GM23338 (cell line): Measurements from ENCODE around the gene MTHFSD. TPM values are rescaled to one million over a fixed set of nuclear protein-coding genes. Genes with fewer than 3 reads are reported as not detected.

Experiments used
- ATAC-seq: fragments of 200-7000 bp; cut with Tn5 transposase; 3 replicates; pipeline ENCODE4 v1.9.1; 2020
- DNase-seq: peaks from one replicate; pipeline ENCODE4 v3.0.0-alpha.2; 2015; ENCODE audit warnings: low spot score
- H2AFZ ChIP-seq: fragments of 200-600 bp; sonication (generic); 2 replicates; pipeline ENCODE4 v1.8.0; 2016; ENCODE audit warnings: antibody characterized with exemption, mild to moderate bottlenecking, moderate library complexity
- H3F3A ChIP-seq: fragments of 200-600 bp; sonication (generic); replicated peaks from 2 replicates; pipeline ENCODE4 v1.8.0; 2017; ENCODE audit warnings: antibody characterized with exemption, mixed run types, low read depth
- H3K27ac ChIP-seq: fragments of 200-600 bp; sonication (generic); 2 replicates; pipeline ENCODE4 v1.6.1; 2016; ENCODE audit warnings: low read depth
- H3K27me3 ChIP-seq: fragments of 200-600 bp; sonication (generic); 2 replicates; pipeline ENCODE4 v1.8.0; 2016; ENCODE audit warnings: mild to moderate bottlenecking, mixed run types, moderate library complexity; ENCODE audit not compliant: insufficient read depth
- H3K36me3 ChIP-seq: fragments of 200-600 bp; sonication (generic); 2 replicates; pipeline ENCODE4 v1.8.0; 2016; ENCODE audit warnings: mild to moderate bottlenecking; ENCODE audit not compliant: insufficient read depth
- H3K4me1 ChIP-seq: fragments of 200-600 bp; sonication (generic); 2 replicates; pipeline ENCODE4 v1.8.0; 2016; ENCODE audit warnings: mild to moderate bottlenecking, moderate library complexity; ENCODE audit not compliant: insufficient read depth
- H3K4me2 ChIP-seq: fragments of 200-600 bp; sonication (generic); 2 replicates; pipeline ENCODE4 v1.7.1; 2017; ENCODE audit warnings: mixed run types
- H3K4me3 ChIP-seq: fragments of 200-600 bp; sonication (generic); 2 replicates; pipeline ENCODE4 v1.6.1; 2016; ENCODE audit warnings: mixed run types
- H3K79me2 ChIP-seq: fragments of 200-600 bp; sonication (generic); replicated peaks from 2 replicates; pipeline ENCODE4 v1.8.0; 2017; ENCODE audit warnings: mild to moderate bottlenecking; ENCODE audit not compliant: insufficient read depth
- H3K9me2 ChIP-seq: fragments of 200-600 bp; sonication (generic); 2 replicates; pipeline ENCODE4 v1.8.0; 2017; ENCODE audit not compliant: insufficient read depth
- H4K20me1 ChIP-seq: fragments of 200-600 bp; sonication (generic); replicated peaks from 2 replicates; pipeline ENCODE4 v1.8.0; 2017; ENCODE audit warnings: mild to moderate bottlenecking; ENCODE audit not compliant: insufficient read depth
- H3K27ac Mint-ChIP-seq: 2 replicates; pipeline ENCODE4 v1.8.0; 2020; ENCODE audit warnings: inconsistent platforms, mild to moderate bottlenecking, moderate library complexity, mixed read lengths
- H3K27me3 Mint-ChIP-seq: 3 replicates; pipeline ENCODE4 v1.8.0; 2022; ENCODE audit warnings: low read depth, mild to moderate bottlenecking, moderate library complexity, mixed read lengths, inconsistent platforms; ENCODE audit not compliant: insufficient read depth, poor library complexity
- H3K36me3 Mint-ChIP-seq: 3 replicates; pipeline ENCODE4 v1.8.0; 2021; ENCODE audit warnings: low read depth, mild to moderate bottlenecking, inconsistent platforms, moderate library complexity, mixed read lengths
- H3K4me1 Mint-ChIP-seq: 3 replicates; pipeline ENCODE4 v1.8.0; 2020; ENCODE audit warnings: mild to moderate bottlenecking, inconsistent platforms, mixed read lengths
- H3K4me3 Mint-ChIP-seq: 3 replicates; pipeline ENCODE4 v1.8.0; 2021; ENCODE audit warnings: moderate library complexity, mild to moderate bottlenecking, inconsistent platforms, mixed read lengths
- H3K9me3 Mint-ChIP-seq: 3 replicates; pipeline ENCODE4 v1.8.0; 2020; ENCODE audit warnings: moderate library complexity, mild to moderate bottlenecking, inconsistent platforms, mixed read lengths
- CREB1 ChIP-seq: fragments of 250-450 bp; sonication (Bioruptor Pico); IDR thresholded peaks from 2 replicates; pipeline ENCODE4 v1.5.0; 2020; ENCODE audit warnings: low read depth, mild to moderate bottlenecking, moderate library complexity
- CTCF ChIP-seq, 2 experiments: fragments of 200-600 bp in 1 of 2; sonication (generic) in 1 of 2; conservative IDR thresholded peaks; 2 replicates each; pipeline versions ENCODE4 v1.5.1 to v1.6.1; 2016 to 2017; ENCODE audit warnings: antibody characterized with exemption in 2 of 2, low read depth in 2 of 2, mild to moderate bottlenecking in 2 of 2, moderate library complexity in 1 of 2
- ETS1 ChIP-seq: IDR thresholded peaks from 2 replicates; pipeline ENCODE4 v1.6.1; 2016; ENCODE audit warnings: antibody characterized with exemption
- EZH2 ChIP-seq: fragments of 200-600 bp; sonication (generic); IDR thresholded peaks from one replicate; pipeline ENCODE4 v1.8.0; 2017; ENCODE audit warnings: antibody characterized with exemption, mild to moderate bottlenecking, low read depth; ENCODE audit not compliant: unreplicated experiment
- EZH2phosphoT487 ChIP-seq: fragments of 200-600 bp; sonication (generic); IDR thresholded peaks from one replicate; pipeline ENCODE4 v1.8.1; 2018; ENCODE audit warnings: antibody characterized with exemption; ENCODE audit not compliant: unreplicated experiment
- JUNB ChIP-seq: IDR thresholded peaks from one replicate; pipeline ENCODE4 v1.6.1; 2016; ENCODE audit warnings: antibody characterized with exemption; ENCODE audit not compliant: unreplicated experiment
- NANOG ChIP-seq: IDR thresholded peaks from 2 replicates; pipeline ENCODE4 v1.6.1; 2016; ENCODE audit warnings: antibody characterized with exemption, borderline replicate concordance
- POLR2AphosphoS5 ChIP-seq: IDR thresholded peaks from 2 replicates; pipeline ENCODE4 v1.6.1; 2016; ENCODE audit warnings: antibody characterized with exemption, low read depth
- REST ChIP-seq: IDR thresholded peaks from one replicate; pipeline ENCODE4 v1.6.1; 2018; ENCODE audit warnings: antibody characterized with exemption; ENCODE audit not compliant: unreplicated experiment
- STAT1 ChIP-seq: IDR thresholded peaks from one replicate; pipeline ENCODE4 v1.6.1; 2016; ENCODE audit warnings: antibody characterized with exemption; ENCODE audit not compliant: unreplicated experiment
- ZNF114 ChIP-seq: fragments of 250-450 bp; sonication (Bioruptor Pico); IDR thresholded peaks from 2 replicates; pipeline ENCODE4 v1.5.0; 2020; ENCODE audit warnings: mild to moderate bottlenecking, moderate library complexity
- ZNF331 ChIP-seq: fragments of 250-450 bp; sonication (Bioruptor Pico); IDR thresholded peaks from 2 replicates; pipeline ENCODE4 v1.5.0; 2020; ENCODE audit warnings: low read depth, mild to moderate bottlenecking, moderate library complexity
- ZNF462 ChIP-seq: fragments of 250-450 bp; sonication (Bioruptor Pico); IDR thresholded peaks from 2 replicates; pipeline ENCODE4 v1.5.0; 2020; ENCODE audit warnings: mild to moderate bottlenecking, moderate library complexity
- polyA plus RNA-seq: library from polyadenylated mRNA; unstranded; fragments of >200 nt; fragmentation: Nextera tagmentation; extraction: Ambion mirVana; gene quantifications from 2 replicates; pipeline ENCODE4 v1.2.1, GENCODE V29; 2016
- total RNA-seq: library from RNA; depleted of rRNA; stranded (reverse); fragments of >200 nt; shearing (Covaris generic); gene quantifications from 2 replicates; pipeline ENCODE4 v1.2.3, GENCODE V29; 2014

Gene MTHFSD
- total and polyA plus RNA-seq, 2 experiments from 2014 or later, result 7.2 to 8.1 TPM

GRCh38 chr16:86558355-86559193, 3.5 kb upstream of the MTHFSD start:
- Histone ChIP-seq H3K27me3 (peaks cover 13% of the 10 kb centered on the region), H3K9me2 (peaks cover 2% of the 10 kb centered on the region; the same call in 1 of the 2 replicates), H3K4me2 (no peak overlapping the region), H4K20me1 (no peaks in the 10 kb centered on the region), H3K27ac (no peak overlapping the region), H3K4me1 (no peaks in the 10 kb centered on the region), H3K36me3 (no peaks in the 10 kb centered on the region), H3F3A (no peaks in the 10 kb centered on the region), H3K79me2 (no peaks in the 10 kb centered on the region), H3K4me3 (no peak overlapping the region), H2AFZ (peak overlapping the region; percentile 56; the same call in 1 of the 2 replicates)
- TF ChIP-seq CTCF (conservative IDR thresholded peaks at IDR 0.05; ENCODE audit: low read depth in 2 of 2) (no peak), NANOG (no peak), EZH2phosphoT487 (no peak), EZH2 (no peak), STAT1 (no peak), ETS1 (no peak), ZNF462 (CRISPR knock-in tag) (no peak), JUNB (no peak), REST (no peak), POLR2AphosphoS5 (no peak), ZNF331 (CRISPR knock-in tag) (no peak), ZNF114 (CRISPR knock-in tag) (no peak), CREB1 (no peak)
- DNase-seq (no peak), ATAC-seq (no peak)
- Mint-ChIP-seq H3K36me3 (peaks cover 6% of the 10 kb centered on the region; the same call in 2 of the 3 replicates), H3K27ac (no peak overlapping the region; the same call in 1 of the 2 replicates), H3K4me3 (no peak overlapping the region), H3K9me3 (peaks cover 5% of the 10 kb centered on the region; the same call in 1 of the 3 replicates), H3K4me1 (peaks cover 12% of the 10 kb centered on the region), H3K27me3 (peaks cover 27% of the 10 kb centered on the region)
